ENCODE results near the gene SLC16A6.
"Not testable (repeated sequence)": the region's sequence is repeated elsewhere in the genome, so short reads cannot be mapped to it uniquely, and the experiment has no call there.

The SLC16A6 gene, protein sequence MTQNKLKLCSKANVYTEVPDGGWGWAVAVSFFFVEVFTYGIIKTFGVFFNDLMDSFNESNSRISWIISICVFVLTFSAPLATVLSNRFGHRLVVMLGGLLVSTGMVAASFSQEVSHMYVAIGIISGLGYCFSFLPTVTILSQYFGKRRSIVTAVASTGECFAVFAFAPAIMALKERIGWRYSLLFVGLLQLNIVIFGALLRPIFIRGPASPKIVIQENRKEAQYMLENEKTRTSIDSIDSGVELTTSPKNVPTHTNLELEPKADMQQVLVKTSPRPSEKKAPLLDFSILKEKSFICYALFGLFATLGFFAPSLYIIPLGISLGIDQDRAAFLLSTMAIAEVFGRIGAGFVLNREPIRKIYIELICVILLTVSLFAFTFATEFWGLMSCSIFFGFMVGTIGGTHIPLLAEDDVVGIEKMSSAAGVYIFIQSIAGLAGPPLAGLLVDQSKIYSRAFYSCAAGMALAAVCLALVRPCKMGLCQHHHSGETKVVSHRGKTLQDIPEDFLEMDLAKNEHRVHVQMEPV

DNA sequence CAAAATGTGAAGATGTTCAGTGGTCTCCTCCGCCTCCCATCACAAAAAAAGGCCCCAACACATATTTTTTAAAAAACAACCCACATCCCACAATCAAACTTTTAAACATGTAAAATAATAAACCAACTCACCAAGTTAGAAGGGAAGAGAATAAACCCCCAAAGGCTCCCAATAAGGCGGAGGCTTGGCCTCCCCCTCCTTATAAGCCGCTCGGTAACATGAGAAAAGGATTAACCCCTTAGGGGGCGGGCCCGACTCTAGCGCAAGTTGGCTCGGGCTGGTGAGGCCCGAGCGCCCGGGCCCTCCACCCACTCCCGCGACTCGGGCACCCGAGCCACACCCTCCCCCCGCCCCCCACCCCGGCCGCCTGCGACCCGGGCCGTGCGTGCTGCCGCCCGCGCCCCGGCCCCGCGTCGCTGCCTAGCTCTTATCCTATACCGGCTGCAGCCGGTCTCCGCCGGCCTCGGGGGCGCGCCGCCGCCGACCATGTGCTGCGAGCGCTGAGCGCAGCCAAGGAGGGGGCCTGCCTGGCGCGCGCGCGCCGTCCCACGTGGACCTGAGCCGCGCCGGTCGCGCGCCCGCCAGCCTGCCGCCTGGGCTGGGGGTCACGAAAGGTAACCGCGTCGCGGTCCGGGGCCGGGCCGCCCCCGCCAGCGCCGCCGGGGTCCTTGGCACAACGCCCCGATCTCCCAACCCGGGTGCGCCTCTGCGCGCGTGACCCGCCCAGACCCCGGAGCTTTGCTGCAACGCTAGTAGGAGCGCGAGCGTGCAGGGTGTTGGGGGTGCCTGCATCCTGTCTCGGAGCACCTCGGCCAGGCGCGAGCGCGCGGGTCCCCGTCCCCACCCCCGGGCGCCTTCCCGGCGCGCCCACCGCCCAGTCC, at the start of gene SLC16A6, which contains the start of gene ARSG:
Gene SLC16A6 (minus strand): TSS at position 173 of the 881 bp plus-strand sequence. CDS start 12,807 bp downstream, outside the sequence.
Gene ARSG (plus strand): TSS at position 541 of the 881 bp plus-strand sequence. CDS start 15,999 bp downstream, outside the sequence.
- peak; percentile 78 for DNase-seq

DNA sequence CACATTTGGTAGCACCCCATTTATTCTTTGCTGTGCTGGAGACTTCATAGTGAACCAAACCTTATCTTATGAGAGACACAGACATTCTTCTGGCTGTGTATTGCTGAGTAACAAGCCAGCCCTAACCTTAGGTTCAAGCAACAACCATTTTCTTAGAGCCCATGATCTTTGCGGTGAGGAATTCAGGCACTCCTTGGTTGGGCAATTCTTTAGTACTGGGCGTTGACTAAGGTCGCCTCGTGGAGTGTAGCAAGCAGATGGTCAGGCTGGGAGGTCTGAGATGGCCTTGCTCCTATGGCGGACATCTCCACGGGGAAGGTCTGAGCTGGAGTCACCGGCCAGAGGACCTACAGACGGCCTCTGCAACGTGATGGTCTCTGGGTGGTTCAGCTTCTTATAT, 43.5 kb upstream of the SLC16A6 start:
- no peak for DNase-seq

DNA sequence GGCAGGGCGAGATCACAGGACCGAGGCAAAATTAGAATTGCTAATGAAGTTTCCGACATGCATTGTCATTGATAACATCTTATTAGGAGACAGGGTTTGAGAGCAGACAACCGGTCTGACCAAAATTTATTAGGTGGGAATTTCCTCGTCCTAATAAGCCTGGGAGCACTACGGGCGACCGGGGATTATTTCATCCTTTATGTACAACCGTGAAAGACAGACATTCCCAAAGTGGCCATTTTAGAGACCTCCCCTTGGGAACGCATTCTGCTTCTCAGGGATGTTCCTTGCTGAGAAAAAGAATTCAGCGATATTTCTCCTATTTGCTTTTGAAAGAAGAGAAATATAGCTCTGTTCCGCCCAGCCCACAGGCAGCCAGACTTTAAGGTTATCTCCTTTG, 41.0 kb upstream of the SLC16A6 start:
- not testable (repeated sequence) for DNase-seq

DNA sequence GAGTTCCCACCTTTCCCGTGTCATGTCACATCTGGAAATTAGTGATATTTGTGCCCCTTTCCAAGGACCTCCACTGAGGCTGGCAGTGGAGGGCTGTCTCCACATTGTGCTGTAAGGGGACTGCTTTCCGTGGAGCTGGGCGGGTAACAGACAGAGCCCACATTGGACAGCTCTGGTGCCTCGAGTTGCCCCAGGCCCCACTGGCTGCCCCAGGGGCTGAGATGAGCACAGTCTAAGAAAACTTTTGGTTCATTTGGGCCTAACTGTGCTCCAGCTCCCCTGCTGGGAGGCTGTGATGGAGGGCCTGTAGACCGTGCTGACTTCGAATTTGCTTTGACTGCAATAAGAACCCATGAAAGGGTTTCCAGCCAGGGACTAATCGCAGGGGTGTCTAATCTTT, 38.4 kb upstream of the SLC16A6 start:
- DNase-seq = no peak

DNA sequence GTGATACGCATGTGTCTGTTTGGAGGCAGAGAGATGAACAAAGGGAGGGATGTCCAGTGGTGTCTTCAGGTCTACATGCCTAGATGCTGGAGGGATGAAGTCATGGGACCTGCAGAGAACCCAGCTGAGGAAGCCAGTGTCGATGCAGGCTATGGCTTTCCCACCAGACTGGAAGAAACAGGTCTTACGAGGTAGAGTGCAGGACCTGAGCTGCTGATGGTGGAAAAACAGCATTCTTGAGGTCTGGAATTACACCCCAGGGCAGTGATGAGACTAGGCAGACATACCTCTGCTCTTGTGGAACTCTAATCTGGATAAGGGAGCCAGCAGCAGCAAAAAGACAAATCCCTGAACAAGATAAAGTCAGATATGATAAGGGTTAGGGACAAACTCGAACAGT, 37.7 kb upstream of the SLC16A6 start:
- DNase-seq = no peak

DNA sequence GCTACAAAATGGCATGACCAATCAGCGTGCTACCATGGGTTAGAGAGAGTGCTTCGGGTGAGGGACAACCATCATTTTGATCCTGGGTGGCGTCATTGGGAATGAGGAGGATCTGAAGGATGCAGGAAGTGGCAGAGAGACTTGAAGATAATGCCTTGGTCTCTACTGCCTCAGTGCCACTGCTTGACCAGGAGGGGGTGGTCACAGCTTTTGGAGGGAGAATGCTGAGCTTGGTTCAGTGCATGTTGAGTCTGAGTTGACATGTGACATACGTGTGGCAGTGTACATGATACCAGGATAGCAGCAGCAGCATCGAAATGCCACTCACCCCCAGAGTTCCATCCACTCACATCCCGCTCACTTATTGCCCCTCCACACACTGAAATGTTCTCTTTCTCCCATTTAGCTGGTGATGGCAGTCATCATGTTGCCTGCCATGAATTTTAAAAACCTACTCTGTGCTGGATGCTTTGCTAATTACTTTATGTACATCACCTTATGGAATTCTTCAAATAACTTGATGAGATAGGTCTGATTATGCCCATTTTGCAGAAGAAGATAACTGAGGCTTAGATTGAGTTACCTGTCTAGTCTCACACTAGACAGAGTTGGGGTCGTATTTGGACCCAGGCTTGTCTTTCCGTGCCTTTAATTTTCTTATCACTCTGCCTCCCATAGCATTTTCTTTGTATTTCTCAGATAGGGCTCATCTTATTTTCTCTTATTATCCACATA, 37.1 kb upstream of the SLC16A6 start:
- no peak for DNase-seq

DNA sequence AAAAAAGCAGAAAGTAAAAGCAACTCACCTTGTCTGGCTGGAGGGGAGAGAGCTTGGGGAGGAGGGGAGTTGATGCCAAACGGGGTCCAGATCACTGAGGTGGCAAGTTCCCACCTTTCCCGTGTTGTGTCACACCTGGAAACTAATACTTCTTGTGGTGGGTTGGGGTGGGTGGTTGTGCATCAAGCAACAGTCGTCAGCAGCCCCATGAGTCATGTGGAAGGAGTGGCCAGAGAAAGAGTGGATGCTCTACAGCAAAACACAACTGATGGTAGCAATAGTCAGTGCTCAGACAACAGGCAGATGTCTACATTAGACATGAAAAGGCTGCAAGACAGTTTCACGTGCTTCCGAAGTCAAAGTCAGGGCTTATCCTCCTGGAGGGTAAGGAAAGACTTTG, 35.8 kb upstream of the SLC16A6 start:
- DNase-seq = no peak

DNA sequence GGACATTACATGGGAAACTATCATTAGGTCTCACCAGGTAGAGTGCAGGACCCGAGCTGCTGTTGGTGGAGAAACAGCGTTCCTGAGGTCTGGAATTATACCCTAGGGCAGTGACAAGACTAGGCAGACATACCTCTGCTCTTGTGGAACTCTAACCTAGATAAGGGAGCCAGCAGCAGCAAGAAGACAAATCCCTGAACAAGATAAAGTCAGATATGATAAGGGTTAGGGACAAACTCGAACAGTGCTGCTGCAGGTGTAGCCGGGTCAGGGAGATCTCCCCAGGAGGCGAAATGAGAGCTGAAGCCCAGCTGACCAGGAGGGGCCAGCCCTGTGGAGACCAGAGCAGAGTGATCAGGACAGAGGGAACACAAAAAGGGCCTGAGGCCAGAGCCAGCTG, 35.0 kb upstream of the SLC16A6 start:
- DNase-seq = no peak

DNA sequence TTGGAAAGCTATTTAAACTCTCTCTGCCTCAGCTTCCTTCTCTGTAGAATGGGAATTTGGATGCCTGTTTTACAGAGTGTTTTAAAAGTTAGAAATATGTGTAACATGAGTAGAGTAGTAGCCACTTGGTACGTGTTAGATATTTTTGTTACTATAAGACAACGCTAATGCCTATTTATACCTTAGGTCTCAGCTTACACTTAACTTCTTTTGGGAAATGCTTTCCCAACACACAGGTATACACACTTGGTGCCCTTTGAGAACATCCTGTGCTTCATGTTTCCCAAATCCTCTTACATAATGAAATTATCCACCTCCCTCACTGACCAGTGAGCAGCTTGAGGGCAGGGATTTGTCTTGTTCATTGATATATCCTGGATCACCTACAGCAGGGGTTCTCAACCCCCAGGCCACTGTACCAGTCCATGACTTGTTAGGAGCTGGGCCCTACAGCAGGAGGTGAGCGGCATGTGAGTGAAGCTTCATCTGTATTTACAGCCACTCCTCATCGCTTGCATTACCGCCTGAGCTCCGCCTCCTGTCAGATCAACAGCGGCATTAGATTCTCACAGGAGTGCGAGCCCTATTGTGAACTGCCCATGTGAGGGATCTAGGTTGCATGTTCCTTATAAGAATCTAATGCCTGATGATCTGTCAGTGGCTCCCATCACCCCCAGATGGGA, 33.9 kb upstream of the SLC16A6 start:
- no peak for DNase-seq

DNA sequence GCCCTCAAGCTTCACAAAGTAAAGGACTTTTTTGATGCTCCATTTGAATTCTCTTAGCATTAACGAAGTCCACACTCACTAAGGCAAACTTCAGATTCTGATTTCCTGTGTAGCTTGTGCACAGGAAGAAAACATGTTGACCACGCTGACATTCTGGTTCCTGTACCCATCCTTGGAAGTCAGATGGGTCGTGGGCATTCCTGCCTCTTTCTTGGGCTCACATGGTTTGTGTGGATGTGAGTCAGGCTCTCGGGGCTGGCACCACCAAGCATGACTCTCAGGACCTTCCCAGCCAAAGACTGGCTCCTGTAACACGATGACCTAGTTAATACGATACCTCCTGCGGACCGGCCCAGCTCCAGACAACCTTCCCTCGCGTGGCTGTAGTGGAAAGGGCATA, 33.2 kb upstream of the SLC16A6 start:
- DNase-seq = no peak

DNA sequence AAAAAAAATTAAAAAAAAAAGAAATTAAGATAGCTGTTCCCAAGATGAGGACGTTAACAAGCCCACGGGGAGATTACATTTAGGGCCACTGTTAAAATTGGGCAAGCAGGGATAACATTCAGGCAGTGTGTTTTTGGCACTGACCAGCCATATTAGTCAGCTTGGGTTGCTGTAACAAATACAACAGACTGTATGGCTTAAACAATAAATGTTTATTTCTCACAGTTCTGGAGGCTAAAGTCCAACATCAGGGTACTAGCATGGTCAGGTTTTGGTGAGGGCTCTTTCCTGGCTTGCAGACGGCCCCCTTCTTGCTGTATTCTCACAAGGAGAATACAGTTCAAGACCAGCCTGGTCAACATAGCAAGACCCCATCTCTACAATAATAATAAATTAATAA, 31.7 kb upstream of the SLC16A6 start:
- no peak for DNase-seq

DNA sequence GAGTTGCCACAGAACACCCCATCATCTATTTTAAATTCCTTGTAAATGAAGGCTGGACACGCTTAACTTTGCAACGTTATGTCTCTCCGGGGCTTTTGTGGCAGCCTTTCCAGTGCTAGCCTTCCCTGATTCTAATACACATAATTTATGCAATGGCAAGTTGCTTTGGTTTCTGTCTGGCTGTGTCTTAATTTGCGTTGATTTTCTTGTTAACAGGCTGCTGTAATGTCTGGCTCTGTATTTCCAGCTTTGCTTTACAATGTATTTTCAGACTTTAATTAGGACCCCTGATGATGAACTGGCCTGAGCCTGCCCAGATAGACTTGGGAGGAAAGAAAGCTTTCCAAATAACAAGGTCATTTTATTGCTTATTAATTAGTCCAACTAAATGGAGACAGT, 30.6 kb upstream of the SLC16A6 start:
- DNase-seq = no peak

DNA sequence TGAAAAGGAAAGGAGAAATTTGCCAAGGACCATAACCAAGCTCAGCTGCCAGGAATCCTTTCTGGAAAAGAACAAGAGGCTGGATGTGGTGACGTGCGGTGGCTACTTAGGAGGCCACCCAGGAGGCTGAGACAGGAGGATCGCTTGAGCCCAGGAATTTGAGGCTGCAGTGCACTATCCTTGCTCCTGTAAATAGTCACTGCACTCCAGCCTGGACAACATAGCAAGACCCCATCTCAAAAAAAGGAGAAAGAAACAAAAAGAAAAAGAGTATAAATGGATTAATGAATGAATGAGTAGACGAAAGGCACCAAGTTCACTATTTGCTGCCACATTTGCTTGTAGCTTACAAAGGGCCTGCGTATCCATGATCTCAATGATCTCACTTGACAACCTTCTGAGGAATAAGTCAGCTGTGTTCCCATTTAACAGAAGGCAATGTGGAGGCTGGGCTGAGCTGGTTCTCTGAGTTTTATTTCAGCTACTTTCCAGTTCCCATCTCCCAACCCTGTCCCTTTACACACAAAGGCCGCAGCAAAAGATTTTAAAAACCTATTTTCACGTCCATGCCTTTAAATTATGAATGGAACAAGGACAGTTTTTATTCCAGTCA, 30.1 kb upstream of the SLC16A6 start:
- no peak for DNase-seq

DNA sequence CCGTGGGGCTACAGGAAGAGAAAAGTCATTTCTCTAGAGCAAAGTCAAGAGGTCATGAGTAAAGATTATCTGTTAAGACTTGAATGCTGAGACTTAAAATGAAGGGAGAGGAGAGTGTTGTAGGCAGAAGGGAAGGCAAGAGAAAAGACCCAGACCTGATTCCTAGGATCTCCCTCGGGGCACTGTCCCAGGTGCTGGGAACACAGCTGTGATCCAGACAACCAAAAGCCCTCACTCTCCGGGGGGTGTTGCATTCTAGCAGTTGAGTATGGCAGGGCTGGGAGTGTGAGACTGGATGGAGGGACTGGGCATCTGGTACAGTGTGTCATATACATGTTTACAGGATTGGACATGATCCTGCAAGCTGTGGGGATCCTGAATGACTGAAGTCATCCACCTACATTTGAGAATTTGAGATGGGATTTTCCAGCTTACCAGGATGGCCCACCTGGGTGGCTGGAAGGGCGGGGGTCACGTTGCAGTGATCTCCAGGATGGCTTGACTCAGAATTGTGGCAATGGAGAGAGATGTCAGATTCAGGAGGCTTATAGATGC, 29.5 kb upstream of the SLC16A6 start:
- DNase-seq = no peak

DNA sequence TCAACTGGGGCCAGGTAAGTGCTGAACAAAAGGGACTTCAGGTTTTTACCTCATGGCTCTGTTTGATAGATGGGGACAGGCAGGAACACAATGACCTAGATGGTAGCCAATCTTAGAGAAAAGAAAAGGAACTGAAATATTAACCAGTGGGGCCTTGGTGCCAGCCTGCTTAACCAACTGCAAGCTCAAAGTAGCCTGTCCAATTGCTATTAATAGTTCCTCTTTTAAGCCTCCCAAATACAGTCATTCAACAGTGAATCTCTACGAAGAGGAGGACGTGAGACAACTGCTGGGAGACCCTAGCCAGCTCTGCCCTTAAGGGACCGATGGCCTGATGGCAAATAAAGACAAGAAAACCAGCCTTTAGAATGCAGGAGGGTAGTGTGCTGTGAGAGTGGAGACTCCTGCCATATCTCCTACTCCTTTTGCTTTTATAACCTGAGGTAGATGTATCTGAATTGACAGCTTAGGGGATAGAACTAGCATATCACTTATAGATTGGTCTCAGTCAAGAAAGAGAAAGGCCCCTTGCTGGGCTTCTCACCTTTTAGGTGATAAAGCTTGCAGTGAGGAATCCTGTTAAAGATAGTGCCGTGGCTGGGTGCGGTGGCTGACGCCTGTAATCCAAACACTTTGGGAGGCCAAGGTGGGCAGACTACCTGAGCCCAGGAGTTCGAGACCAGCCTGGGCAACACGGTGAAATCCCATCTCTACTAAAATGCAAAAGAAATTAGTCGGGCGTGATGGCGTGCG, 28.7 kb upstream of the SLC16A6 start:
- no peak for DNase-seq

DNA sequence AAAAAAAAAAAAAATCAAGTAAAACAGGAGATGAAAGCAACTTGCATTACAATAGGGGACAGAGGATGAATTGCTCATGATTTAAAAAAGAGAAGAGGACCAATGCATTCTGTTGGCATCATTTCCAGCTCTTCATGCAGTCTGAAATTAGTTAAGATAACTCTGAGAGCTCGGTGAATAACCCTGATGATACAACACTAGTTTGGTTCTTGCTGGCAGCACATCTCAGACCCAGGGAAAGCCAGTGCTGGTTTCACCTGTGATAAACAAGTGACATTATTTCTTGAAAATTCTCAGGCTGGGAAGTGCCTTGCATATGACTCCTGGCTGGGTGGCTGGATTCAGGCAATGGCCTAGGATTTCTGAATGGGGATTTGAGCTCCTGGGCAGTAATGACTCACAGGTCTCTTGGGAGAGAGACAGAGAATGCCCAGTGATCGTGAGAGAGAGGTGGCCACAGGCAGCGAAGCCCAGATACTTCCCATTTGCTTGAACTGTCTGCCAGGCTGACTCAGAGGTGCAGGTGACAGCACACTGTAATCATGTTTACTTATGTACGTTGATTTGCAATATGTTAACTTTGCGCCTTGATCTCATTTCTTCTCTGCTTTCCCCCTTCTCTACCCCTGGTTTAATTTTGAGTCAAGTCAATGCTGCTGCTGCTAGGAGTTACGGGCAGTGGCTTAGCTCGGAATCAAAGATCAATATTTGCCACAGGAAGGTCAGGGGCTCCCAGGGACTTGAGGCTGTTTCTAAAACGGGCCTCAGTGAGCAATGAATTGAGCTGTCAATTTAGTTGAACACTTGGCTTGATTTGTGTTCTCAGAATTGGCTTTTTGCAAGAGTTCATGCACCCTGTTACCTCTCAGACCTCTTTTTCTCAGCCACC, 27.4 kb upstream of the SLC16A6 start:
- no peak for DNase-seq

DNA sequence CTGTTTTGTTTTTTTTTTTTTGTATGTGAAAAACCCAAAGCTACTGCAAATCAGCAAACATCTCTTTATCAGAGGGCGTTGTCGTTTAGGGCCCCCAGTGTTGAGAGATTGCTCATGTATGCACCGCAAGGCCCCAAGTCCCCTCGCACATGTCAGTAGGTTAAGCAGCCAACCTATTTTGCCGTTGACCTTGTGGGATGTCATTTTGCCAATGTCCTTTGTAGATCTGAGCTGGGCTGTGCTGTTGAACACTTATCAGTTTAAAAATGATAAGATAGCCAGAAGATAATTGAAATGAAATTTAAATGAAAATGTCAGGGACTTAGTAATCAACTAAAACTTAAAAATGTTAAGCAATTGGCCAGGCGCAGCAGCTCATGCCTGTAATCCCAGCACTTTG, 26.5 kb upstream of the SLC16A6 start:
- DNase-seq = no peak

DNA sequence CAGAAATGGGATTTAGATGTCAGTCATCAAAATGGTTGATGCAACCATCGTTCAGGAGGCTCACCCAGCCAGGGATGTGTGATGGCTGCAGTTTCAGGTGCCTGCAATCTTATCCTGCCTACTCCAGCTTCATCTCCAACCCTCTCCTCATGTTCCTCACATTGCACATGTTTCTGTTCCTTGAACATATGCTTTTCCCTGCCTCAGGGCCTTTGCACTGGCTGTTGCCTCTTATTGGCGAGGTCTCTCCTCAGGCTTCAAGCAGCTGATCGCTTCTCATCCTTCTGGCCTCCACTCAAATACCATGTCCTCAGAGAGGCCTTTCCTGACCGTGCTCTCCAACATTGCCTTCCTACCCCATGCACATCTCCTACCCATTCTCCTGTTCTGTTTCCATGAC, 25.0 kb upstream of the SLC16A6 start:
- DNase-seq = no peak

DNA sequence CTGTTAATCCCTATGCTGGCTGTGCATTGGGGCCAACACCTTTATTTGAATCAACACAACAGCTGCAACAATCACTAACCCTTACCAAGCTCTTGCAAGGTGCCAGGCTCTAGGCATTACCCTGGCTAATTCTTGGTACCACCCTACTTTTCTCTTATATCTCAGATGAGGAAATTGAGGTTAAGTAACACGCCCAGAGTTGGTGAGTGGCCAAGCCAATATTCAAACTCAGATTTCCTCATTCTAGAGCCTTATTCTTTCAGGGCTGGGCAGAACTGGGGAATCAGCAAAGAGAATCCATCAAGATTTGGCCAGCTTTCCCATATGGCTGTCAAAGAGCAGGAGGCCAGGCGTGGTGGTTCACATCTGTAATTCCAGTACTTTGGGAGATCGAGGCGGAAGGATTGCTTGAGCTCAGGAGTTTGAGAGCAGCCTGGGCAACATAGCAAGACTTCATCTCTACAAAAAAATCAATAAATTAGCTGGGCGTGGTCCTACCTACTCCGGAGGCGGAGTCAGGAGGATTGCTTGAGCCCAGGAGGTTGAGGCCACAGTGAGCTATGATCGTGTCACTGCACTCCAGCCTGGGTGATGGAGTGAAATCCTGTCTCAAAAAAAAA, 24.1 kb upstream of the SLC16A6 start:
- peak; percentile 9 for DNase-seq
